ENCODE data around the gene SEMA4D. TPM values are rescaled to one million over a fixed set of nuclear protein-coding genes. Genes with fewer than 3 reads are reported as not detected.

The SEMA4D gene
- total and polyA plus RNA-seq, 12 donors = 2.3 to 51.0 (median 20.2) TPM

DNA sequence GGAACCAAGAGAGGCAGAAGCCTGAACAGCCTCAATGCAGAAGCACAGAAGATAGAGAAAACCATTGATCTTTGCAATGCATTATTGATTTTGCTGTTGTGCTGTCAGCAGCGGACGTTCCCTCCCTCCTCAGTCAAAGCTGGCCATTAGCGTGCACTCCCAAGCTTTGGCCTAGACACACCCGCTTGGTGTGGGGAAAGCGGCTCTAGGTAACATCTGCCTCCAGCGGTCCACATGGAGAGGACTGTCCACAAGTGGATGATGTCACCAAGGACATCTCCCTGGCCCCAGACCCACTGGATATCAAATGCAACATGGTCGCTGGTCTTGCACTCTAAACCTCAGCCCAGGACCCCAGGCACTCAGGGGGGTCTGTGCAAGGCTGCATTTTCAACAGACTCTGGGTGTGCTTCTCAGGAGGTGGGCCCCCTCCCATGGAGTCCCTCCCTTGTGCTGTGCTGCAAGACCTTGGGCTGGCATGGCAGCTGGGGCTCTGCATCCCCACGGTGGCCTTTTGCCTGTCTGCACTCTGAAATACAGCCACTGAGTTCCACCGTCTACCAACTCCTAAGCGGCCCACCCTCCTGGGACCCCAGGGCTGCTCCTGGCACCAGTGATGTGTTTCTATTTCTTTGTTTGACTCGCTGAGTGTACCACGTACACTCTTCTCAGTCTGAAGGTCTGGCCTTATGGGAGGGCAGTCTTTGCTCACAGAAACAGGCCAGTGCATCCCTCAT, 1.9 kb downstream of the SEMA4D start:
- H3K27me3 ChIP-seq = no peaks in the 10 kb centered on the region
- TF ChIP-seq, protein P1, sequence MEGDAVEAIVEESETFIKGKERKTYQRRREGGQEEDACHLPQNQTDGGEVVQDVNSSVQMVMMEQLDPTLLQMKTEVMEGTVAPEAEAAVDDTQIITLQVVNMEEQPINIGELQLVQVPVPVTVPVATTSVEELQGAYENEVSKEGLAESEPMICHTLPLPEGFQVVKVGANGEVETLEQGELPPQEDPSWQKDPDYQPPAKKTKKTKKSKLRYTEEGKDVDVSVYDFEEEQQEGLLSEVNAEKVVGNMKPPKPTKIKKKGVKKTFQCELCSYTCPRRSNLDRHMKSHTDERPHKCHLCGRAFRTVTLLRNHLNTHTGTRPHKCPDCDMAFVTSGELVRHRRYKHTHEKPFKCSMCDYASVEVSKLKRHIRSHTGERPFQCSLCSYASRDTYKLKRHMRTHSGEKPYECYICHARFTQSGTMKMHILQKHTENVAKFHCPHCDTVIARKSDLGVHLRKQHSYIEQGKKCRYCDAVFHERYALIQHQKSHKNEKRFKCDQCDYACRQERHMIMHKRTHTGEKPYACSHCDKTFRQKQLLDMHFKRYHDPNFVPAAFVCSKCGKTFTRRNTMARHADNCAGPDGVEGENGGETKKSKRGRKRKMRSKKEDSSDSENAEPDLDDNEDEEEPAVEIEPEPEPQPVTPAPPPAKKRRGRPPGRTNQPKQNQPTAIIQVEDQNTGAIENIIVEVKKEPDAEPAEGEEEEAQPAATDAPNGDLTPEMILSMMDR (IDR thresholded peaks at IDR 0.05) = no peak
- H3K4me3 ChIP-seq = peak overlapping the region in 4 of 10 donors; percentile 68 to 77 (median 73)
- DNase-seq = no peak
- intact Hi-C loops (cut with DNase I) = loop anchor here in 1 of 10 donors (10.0 kb wide), 1 partner anchor 51 kb away; no protein-coding TSS in a partner anchor
- no peaks in the 10 kb centered on the region for H3K36me3 ChIP-seq
- peaks cover 0 to 67% (median 11%) of the 10 kb centered on the region in 9 donors for H3K4me1 ChIP-seq
- WGBS, 2 donors = 88 to 91% methylated on average over 12 of the region's 12 CpGs
- no peaks in the 10 kb centered on the region for H3K9me3 ChIP-seq
- ATAC-seq = no peak
- peak overlapping the region in 4 of 10 donors; percentile 0 to 90 (median 66) for H3K27ac ChIP-seq

DNA sequence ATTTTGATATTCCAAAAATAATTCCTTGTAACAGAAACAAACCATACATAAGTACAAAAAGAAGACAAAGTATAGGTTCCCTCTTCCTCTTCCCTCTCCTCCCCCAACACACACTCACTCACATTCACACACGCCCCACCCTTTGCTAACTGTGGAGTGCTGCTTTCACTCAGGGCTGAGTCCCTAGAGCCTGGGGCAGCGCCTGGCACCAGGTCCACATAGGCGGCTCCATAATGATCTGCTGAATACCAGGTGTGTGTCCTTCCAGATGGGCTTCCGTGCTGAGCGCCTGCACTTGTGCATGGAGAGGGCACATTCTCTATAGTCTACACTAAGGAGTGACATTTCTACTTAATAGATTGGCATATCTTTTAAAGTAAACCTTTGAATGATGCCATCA, 3.7 kb downstream of the SEMA4D start:
- ATAC-seq = no peak
- H3K9me3 ChIP-seq = no peaks in the 10 kb centered on the region
- H3K4me1 ChIP-seq = peaks cover 0 to 80% (median 11%) of the 10 kb centered on the region in 9 donors
- intact Hi-C loops (cut with DNase I) = loop anchor here in 1 of 10 donors (10.0 kb wide), 1 partner anchor 49 kb away; no protein-coding TSS in a partner anchor
- WGBS, 2 donors = 93% methylated on average over 5 of the region's 5 CpGs
- H3K4me3 ChIP-seq = no peak overlapping the region
- no peak for DNase-seq
- H3K36me3 ChIP-seq = no peaks in the 10 kb centered on the region
- TF ChIP-seq, protein P1 (IDR thresholded peaks at IDR 0.05) = no peak
- H3K27me3 ChIP-seq = no peaks in the 10 kb centered on the region
- H3K27ac ChIP-seq = no peak overlapping the region

DNA sequence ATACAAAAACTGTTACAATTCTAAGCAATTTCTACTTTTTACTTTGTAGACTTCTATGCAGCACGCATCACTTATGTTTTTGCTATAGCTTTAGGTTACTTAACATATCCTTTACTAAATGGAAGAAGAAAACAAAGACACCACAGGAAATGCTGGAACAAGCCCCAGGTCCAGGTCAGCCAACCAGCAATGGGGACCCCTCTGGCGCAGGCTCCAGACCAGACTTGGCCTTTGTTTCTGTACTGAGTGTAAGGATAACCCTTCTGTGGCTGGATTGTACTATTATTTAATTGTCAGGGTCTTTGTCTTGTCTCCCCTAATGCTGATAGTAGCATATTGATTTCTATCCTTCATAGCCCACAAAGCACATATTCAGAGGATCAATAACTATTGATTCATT, 4.2 kb downstream of the SEMA4D start:
- intact Hi-C loops (cut with DNase I) = loop anchor here in 1 of 10 donors (10.0 kb wide), 1 partner anchor 49 kb away; no protein-coding TSS in a partner anchor
- TF ChIP-seq, protein P1 (IDR thresholded peaks at IDR 0.05) = no peak
- WGBS, 2 donors = 74 to 78% methylated on average over 2 of the region's 2 CpGs
- no peak for ATAC-seq
- H3K27ac ChIP-seq = no peak overlapping the region
- H3K4me3 ChIP-seq = no peak overlapping the region
- no peaks in the 10 kb centered on the region for H3K36me3 ChIP-seq
- no peak for DNase-seq
- H3K27me3 ChIP-seq = no peaks in the 10 kb centered on the region
- no peaks in the 10 kb centered on the region for H3K9me3 ChIP-seq
- peaks cover 0 to 78% (median 11%) of the 10 kb centered on the region in 9 donors for H3K4me1 ChIP-seq

DNA sequence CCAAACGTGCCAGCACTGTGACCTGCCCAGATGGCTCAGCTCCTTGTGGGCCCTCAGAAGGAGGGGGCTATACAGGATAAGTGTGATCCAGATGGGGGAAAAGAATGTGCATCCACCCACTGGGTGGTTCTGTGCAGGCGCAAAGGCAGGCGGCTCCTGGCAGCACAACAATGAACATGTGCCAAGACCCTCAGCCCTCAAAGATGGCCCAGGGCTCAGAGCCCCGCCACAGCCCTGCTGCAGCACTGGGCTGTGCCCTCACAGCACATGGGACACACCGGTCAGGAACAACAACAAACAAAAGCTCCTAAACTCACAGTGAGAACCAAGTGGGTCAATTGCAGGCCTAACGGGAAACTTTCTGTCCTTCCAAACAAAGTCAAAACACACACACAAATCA, 4.7 kb downstream of the SEMA4D start:
- H3K9me3 ChIP-seq = no peaks in the 10 kb centered on the region
- WGBS, 2 donors = 78 to 82% methylated on average over 6 of the region's 6 CpGs
- no peak for DNase-seq
- H3K4me1 ChIP-seq = peaks cover 0 to 73% (median 11%) of the 10 kb centered on the region in 9 donors
- H3K27me3 ChIP-seq = no peaks in the 10 kb centered on the region
- ATAC-seq = no peak
- no peak overlapping the region for H3K4me3 ChIP-seq
- no peak overlapping the region for H3K27ac ChIP-seq
- intact Hi-C loops (cut with DNase I) = loop anchor here in 1 of 10 donors (10.0 kb wide), 1 partner anchor 48 kb away; no protein-coding TSS in a partner anchor
- H3K36me3 ChIP-seq = no peaks in the 10 kb centered on the region
- TF ChIP-seq, protein P1 (IDR thresholded peaks at IDR 0.05) = no peak

All from heart right ventricle (tissue), 16 donors.